ENCODE data around the gene CRYBB1. TPM values are rescaled to one million over a fixed set of nuclear protein-coding genes. Genes with fewer than 3 reads are reported as not detected.
A peak's percentile ranks its signal among the peaks of the same experiment; 100 is the strongest.

Gene CRYBB1
- total RNA-seq = 0.09 TPM in 1 of 2 replicates, not detected in the other

DNA sequence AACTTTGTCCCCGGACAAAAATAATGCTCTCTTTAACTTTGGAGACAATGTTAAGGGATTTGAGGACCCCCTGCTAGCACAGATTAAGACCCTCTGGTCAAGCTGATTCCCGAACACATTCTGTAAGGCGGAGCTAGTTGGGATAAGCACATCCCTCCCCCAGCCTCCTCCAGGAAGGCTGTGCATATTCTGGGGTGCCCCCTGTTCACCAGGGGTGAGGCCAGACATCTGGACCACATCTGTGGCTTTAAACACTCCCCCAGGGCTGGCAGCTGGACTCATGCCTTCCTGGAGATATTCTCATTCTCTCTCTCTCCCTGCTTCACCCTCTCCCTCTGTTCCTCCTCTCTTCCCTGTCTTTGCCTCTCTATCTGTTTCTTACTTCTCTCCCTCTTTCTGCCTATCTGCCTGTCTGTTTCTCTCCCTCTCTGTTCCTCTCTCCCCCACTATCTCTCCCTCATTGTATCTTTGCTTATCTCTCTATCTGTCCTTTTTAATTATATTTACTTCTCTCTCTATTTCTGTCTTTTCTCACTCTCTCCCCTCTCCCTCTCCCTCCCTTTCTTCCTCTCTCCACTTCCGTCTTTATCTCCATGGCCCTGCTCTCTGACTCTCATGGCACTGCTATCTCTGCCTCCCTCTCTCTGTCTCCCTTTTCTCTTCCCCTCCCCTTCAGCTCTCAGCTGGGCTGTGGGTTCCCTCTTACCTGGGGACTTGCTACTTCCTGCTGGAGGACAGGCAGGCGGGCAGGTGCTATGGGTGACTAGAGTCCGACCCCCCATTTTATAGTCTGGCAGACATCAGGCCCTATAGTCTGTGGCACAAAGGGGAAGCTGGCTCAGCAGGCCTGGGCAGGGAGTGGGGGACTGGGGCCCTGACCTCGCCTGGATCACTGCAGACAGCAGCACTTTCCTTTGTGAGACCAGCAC is at the start of gene CRYBB1:
Gene CRYBB1 (minus strand): TSS at position 757 of the 929 bp plus-strand sequence. CDS start 1,708 bp downstream, outside the sequence.
- no peak for DNase-seq

DNA sequence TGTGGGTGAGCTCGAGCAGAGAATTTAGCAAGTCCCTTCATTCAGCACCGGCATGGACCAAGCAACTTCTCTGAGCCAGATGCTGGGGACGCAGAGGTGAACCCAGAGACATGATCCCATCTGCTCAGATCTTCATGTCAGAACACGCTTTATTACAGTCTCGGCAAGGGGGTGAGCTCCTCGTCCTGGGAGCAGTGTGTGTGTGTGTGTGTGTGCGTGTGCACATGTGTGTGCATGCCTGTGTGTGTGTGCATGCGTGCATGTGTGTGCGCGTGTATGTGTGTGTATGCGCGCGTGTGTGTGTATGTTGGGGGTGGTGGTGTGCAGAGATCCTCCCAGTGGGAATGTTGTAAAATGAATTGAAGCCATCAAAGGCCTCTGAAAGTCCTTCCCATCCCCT is 49.3 kb upstream of the CRYBB1 start:
- no peak for DNase-seq

DNA sequence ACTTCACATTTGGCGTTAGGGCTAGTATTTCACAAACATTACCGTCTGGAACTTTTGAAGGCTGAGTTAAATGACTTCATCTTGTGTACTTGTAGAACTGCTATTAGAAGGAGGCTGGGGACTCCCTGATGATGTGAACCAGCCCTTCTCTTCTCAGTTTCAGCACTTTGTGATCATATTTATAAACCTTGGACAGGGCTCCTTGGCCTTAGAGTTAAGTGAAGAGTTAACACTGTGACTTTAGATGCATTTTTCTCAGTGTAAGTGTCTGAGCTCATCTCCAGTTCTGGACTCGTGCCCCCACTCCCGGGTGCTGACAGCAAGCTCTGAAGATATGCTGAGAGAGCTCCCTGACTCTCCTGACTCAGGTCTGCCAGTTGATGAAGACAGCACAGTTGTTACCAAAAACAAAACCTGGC is 48.0 kb upstream of the CRYBB1 start:
- no peak for DNase-seq

DNA sequence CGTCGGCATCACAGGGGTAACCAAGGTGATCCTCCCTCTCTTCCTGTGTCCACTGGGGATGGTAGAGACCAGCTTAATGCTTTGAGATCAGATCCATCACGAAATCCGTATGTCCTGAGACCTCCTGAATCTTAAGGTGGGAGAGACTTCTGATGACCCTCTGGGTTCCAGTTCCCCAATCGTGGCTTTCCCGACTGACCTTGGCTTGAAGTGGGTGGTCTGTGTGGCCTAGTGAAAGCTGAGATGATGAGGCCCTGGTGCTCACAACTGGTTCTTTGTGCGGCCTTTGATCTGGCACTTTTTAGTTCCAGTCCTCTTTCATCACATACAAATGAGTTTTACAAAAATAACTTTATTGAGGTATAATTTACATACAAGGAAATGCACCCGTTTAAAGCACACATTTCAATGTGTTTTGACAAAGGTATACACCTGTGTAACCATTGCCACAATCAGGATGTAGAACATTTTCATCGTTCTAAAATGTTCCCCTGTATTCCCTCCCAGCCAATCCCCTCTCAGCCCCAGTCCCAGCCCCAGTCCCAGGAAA is 45.6 kb upstream of the CRYBB1 start:
- no peak for DNase-seq

DNA sequence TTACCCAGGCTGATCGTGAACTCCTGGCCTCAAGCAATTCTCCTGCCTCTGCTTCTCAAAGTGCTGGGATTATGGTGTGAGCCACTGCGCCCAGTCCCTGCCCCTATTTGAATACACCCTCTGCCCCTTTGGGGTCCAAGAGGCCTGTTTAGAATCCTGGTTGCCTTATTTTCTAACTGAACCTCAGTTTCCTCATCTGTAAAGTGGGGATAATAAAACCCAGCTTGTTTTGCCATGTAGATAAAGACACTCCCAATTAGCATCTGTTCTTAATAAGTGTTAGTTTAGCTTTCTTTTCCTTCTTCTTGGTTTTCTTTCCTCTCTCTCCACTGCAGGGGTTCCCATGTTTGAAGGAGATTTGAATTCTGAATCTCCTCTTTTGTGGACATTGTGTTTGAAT is 44.3 kb upstream of the CRYBB1 start:
- DNase-seq = no peak

DNA sequence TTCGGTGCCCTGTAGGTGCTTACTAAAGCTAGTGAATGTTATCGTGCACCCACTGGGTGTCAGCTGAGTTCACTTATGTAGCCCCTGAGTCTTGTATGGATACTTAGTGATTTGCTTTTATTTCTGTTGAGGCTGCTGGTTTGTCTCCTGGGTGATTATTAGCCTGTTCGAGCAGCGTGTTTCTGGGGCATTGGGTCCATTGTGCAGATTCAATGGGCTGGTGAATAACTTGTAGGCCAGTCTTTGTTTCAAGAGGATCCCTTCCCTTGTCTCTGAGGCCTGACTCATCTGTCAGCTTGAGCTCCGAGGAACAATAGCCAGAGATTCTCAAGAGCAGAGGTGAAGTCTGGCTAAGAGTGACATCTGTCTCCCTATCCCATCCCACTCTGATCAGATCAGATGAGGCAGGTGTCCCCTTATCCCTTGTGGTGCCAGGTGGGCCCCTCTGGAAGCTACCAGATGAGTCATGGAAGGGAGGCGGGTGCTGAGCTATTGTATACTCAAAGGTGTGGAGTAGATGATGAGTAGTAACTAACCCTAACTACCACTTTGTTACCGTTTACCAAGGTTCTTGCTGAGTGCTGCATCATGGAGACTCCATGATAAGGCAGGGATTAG is 43.2 kb upstream of the CRYBB1 start:
- no peak for DNase-seq

DNA sequence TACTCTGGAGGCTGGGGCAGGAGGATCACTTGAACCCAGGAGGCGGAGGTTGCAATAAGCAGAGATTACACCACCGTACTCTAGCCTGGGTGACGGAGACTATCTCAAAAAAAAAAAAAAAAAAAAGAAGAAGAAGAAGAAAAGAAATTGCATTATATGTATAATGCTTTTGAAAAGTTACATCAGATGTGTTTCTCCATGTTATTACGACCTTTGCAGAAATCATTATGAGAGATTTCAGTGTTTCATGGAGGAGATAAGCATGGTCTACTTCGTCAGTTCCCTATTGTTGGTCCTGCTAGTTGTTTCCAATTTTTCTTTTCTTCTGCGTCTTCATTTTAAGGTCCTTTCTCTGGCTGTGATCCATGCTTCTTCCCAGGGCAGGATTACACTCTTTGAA is 42.5 kb upstream of the CRYBB1 start:
- DNase-seq = no peak

DNA sequence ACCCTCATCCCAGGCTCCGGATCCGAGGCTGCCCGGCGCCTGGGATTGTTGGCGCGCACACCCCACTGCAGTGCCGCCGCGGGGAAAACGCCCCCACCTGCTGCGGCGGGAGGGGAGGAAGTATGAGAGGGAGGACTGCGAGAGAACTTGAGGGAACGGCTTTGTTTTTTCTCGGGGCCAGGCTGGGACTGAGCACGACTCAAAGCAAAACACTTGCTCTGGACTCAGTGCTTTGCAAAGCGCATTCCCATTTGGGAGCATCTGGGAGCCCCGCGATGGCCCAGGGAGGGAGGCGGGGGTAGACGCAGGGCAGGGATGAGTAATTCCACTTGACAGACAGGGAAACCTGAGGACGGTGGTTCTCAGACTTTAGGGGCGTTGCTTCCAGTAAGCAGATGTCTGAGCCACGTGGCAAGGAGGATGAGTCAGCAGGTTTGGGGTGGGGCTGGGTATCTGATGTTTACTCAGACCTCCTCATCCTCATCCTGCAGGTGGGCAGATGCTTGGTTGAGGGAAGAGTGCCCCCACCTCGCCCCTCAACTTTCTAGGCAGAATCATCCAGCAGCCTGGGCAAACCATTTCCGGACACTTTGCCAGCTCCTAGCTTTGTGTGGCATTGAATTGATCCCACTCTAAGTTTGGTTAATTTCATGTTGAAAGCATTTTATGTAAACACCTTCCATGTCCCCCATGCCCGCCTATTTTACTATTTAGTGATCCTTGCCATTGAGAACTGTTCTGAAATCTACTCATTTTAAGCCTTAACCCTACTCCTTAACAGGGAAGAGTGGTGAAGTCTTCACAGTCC is 41.0 kb upstream of the CRYBB1 start:
- DNase-seq = peak; percentile 67

DNA sequence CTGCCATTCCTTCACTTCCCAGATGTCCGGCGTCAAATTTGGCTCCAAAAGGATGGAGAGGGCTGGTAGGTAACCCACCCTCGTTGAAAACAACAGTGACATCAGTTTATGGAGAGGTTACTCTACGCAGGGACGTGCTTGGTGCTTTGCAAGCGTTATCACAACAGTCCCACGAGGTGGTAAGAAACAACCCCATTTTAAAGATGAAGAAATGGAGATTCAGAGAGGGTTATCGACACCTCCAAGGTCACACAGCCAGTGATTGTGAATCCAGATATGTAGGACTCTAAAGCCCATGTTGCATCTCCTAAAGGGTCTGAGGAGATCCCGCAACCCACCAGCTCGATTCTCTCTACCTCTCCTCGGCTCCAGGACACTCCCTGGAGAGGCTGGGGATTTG is 40.3 kb upstream of the CRYBB1 start:
- DNase-seq = no peak

DNA sequence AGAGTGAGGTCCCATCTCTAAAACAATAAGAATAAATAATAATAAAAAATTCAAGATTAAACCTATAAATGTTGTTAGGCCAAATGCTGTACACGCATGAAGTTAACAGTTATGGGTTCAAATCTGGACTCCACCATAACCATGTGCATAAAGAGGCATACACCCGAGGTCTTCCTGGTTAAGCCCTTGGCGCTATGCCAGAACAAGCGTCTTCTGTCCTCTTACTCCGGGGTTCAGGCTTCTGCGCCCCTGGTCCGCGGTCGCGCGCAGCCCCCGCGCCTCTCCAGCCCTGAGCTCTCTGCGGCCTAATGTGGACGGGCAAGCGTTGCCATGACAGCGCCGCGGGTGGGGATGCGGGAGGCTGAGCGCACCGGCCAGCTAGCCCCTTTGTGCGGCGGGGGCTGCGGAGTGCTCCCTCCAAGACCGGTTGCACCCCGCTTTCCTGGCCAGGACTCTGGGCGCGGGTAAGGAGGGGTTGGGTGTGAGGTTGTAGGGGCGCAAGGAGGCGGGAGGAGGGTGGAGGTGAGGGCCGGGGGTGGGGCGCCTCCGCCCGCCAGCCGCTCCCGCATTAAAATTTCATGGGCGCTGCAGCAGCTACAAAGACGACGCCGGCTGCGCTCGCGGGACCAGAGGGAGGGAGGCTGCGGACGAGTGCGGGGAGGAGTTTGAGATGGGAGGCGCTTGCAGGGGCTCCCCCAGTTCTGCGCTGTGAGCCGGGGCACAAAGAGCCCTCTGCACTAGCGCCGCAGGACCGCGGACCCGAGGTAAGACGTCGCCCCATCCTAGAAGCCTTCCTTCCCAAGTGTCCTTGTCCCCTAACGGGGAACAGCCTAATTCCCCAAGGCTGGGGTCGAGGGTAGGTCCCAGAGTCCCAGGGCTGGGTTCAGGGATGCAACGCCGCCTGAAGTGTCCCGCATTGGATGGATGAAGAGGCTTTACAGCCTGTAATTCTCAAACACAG is 39.3 kb upstream of the CRYBB1 start, which contains the start of gene MIAT:
Gene MIAT (plus strand): TSS at position 698 of the 961 bp plus-strand sequence.
- no peak for DNase-seq

DNA sequence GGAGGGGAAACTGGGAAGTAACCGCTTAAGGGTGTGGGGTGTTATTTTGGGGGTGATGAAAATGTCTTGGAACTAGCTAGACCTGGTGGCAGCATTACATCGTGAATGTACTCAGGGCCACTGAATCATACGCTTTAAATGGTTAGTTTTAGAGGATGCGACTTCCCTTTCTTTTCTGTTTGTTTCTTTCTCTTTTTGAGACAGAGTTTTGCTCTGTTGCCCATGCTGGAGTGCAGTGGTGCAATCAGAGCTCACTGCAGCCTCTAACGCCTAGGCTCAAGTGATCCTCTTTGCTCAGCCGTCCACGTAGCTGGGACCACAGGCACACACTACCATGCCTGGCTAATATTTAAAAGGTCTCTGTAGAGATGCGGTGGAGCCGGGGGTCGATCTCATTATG is 34.0 kb upstream of the CRYBB1 start:
- DNase-seq = no peak

DNA sequence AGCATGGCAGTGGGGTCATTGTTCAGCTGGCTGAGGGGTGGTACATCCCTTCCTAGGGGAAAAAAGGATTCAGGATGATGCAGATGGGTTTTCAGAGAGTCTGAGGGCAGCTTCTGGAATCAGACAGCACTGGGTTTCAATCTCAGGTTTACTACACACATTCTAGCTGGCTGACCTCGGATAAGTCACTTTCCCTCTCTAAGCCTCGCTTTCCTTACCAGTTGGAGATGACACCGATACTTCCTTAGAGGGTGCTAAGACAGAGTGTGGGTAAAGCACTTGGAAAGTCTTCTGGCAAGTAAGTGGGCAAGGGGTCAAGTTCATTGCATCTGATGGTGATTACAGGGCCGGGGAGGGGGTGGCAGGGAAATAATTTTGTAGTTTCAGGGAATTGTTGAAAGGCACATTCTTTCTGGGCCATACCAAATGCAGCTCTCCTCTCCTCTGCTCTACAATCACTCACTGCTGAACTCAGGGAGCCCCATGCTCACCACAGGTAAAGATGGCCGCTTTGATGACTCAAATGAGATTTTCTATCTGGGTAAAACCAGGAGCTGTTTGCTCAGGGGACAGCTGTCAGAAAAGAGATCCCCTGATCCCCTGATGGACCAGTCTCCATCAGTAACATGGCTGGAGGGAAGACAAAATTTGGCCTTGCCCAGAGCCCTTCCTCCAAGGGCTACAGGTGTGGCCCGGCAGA is 33.0 kb upstream of the CRYBB1 start:
- no peak for DNase-seq

DNA sequence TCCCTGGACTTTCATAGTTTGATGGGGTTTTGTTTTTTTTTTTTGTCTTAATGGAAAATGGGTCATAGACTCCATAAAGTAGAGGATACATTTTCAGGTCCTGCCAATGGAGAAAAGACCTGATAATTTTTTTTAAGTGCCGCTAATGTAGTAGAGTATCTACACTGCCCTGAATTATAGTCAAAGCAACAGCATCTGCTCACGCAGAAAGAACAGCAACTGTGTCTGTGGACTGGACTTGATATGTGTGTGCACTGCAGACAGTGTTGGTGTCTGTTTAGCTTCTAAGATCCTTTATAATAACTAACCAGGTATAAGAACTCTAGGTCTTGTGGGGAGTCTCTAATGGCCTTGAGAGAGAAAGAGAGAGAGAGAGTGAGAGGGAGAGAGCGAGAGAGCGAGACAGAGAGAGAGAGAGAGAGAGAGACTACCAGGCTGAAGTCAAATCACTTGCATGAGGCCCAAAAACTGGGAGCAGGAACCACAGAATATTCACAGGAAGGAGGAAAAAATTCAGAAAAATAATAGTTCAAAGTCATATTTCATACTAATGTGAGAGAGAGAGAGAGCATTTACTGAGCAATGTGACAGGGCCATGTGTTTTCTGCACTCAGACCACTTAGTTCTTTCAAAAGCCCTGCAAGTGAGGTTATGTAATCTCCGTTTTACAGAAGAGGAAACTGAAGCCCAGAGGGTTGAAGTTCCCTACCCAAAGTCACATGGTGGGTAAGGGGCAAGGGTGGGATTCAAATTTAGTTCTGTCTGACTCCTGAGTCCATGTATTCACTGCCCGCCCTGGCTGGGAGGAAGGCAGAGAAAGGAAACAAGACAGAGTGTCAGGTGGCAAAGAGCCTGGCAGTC is 30.9 kb upstream of the CRYBB1 start:
- peak; percentile 29 for DNase-seq

DNA sequence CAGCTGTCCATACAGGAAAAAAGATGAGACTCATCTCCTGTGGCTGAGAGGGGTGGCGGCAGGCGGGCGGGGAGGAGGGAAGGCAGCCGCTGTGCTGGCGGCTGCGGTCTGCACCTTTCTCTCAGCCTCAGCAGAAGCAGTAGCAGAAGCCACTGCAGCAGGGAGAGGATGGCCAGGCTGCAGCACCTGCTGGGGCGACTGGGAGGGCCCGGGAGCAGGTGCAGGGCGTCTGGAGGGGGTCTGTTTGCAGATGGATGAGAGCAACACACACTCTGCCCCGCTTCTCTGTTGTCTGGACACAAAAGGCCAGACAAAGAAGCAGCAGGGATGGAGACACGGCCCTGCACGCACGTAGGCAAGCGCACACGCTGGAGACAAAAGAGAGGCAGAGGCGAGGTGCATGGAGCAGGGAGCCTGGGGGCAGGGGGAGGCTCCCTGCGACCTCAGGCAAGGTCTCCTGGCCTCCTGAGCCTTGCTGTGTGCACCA is 30.2 kb upstream of the CRYBB1 start:
- no peak for DNase-seq

DNA sequence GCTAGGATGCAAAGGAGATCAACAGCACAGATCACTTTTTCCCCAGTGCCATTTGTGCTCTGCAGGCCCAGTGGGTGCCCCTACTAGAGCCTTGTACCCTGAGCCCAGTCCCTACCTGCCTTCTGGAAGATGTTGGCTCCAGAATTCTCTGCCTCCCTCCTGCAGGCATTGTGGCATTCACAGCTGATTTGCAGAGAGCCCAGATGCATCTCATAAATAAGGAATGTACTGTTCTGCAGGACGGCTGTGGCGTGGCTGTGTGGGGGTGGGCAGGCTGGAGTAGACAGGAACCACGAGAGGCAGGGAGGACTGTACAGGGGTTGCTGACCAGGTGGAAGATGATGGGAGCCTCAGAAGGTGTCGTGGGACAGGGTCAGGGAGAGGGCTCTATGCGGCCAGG is 28.3 kb upstream of the CRYBB1 start:
- no peak for DNase-seq

DNA sequence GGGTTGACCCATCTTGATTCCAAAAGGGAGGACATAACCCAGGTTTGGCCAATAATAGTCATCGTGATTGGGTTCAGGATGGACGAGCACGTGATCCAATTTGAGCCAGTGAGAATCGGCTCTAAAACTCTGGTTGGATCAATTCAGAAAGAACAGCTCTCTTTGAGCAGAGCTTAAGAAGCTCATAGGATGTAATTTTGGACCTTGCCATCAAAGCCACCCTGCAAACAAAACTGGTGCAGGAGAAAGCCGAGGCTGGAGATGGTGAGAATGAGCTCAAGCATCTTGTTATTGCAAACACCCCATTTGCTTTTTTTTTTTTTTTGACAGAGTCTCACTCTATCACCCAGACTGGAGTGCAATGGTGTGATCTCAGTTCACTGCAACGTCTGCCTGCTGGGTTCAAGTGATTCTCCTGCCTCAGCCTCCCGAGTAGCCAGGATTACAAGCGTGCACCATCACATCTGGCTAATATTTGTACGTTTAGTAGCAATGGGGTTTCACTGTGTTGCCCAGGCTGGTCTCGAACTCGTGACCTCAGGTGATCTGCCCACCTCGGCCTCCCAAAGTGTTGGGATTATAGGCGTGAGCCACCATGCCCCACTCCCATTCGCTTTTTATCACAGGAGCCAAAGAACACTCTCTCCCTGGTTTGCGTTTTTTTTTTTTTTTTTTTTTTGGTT is 25.7 kb upstream of the CRYBB1 start:
- no peak for DNase-seq

DNA sequence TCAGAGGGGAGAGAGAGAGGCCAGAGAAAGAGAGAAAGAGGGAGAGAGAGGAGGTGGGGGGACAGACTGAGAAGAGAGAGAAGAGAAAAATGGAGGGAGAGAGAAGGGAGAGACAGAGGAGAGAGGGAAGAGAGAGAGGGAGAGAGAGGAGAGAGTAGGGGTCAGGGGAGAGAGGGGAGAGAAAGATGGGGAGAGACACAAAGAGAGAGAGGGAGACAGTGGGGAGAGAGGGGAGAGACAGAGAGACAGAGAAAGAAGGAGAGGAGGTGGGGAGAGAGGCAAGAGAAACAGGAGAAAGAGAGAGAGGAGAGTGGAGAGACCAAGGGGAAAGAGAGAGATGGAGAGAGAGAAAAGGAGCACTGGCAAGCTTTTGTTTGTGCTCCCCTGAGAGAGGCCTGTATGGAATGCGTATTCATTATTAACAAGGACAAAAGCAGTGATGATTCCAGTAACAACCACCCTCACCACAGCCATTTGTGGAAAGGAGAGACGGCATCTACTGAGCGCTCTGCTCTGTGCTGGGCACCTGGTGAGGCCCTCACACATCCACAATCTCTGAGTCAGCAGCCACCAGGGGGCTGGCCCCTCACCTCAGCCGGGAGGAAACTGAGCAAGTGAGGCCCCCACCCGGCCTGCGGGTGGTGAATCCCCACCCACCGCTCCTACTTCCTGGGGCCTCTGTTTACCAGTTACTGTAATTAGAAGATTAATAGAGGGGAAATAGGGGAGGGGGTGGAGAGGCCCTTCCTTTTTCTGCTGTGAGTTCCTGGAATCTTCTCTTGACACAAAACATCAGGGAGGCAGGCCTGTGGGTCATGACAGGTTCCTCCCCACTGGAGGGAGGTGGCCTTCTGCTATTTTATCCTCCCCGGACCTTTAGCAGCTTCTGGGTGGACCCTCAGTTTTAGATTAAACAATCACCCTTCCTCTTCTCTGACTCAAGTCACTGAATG is 24.9 kb upstream of the CRYBB1 start:
- no peak for DNase-seq

DNA sequence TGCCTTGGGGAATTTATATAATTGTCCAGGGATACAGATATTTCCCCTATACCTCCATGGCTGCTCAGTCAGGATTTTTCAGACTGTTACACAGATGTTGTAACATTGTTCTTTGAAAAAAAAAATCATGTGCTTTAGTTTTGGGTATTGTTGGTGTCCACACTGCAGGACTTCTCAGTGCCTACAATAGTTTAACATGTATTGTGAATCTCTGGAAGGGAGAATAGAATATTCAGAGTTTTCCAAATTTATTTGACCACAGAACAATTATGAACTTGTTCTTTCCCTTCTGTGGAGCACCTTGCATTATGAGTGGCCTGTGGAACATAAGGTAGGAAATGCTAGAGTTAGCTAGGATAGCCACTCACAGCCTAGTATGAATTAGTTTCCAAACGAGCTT is 18.5 kb upstream of the CRYBB1 start:
- DNase-seq = no peak
